Stimulated activated CD4-positive, alpha-beta T cell treated with anti-CD3 and anti-CD28 coated beads, Interleukin-4, amount 100 ng/mL, for 48 hours (primary cell): ENCODE data around the gene MYO5A.
"Not testable (repeated sequence)": the region's sequence is repeated elsewhere in the genome, so short reads cannot be mapped to it uniquely, and the experiment has no call there.

Experiments
- DNase-seq, 2 donors: peaks; one replicate each; pipeline ENCODE4 v3.0.0-alpha.2; 2020; ENCODE audit warnings: low read depth in 2 of 2

The MYO5A gene

DNA sequence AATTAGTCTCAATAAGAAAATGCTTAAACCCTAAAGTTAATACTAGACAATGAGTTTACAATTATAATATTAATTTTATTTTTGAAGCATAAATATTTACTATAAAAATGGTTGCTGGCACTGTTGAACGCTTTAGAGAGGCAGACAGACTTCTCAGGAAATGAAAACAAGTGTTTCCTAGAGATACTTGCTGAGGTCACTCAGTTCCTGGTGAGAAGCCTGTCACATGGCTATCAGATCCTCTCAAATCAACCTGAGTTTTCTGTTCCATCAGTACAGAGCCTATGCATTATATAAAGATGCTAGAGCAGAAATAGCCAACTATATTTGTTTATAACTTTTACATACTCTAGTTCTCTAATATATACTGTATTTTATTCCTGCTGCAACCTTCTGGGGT is 109.2 kb downstream of the MYO5A start:
- no peak for DNase-seq

DNA sequence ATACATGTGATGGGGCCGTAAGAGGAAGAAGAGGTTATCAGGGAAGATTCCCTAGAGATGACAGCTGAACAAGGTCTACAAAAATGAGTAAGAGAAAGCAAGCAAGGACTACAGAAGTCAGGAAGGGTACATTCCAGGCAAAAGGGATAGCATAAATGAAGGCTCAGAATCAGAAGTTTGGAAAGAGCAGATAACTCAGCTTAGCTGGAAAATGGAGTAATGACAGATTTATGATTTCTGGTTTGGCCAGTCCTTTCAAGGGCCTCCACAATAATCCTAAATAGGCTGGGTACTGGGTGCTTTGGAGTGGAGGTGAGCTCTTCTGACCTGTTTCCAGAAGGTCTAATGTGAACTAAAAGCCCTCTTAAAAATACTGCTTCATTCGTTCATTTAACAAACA is 110.7 kb downstream of the MYO5A start:
- DNase-seq = no peak

DNA sequence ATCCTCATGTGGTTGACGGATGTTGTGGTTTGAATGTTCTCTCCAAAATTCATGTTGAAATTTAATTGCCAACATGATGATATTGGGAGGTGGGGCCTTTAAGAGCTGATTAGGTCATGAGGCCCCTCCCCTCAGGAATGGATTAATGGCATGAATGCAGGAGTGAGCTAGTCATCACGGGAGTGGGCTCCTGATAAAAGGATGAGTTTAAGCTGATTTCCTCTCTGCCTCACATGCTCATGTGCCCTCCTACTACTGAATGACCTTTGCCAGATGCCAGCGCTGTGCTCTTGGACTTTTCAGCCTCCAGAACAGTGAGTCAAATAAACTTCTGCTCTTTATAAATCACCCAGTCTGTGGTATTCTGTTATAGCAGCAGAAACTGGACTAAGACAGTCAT is 111.2 kb downstream of the MYO5A start:
- no peak for DNase-seq

DNA sequence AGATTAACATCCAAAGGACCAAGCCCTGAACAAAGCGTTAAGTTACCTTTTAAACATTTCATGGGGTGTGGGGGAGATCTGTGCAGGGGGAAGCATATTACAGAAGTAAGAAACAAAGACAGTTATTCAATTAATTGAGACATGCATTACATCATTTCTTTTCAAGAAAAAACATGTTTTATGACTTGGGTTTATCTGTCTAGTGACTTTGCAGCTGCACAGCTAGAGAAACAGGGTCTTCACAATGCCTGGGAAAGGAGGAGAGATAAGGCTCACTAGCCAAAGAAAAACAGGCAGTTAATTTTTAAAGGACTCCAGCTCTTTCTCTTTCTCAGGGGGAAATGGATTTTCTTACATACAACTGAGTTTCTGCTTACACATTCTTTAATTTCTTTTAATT is 112.1 kb downstream of the MYO5A start:
- not testable (repeated sequence) for DNase-seq

DNA sequence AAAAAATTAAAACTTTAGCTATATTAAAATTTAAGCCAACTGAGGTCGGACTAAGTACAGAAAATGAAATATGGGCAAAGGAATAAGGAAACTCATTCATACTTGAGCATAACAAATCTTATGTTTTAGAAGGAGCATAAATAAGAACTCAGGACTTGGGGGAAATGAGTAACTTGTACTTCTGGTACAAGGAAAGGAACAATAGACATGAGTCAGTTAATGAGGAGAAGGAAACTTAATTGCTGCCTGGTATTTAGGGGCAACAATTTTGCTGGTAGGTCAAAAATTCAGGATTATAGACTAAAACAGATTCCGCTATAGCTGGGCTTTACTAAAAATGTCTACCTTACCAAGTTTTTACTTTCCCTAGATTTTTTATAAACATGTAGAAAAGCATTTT is 113.1 kb downstream of the MYO5A start:
- no peak for DNase-seq

DNA sequence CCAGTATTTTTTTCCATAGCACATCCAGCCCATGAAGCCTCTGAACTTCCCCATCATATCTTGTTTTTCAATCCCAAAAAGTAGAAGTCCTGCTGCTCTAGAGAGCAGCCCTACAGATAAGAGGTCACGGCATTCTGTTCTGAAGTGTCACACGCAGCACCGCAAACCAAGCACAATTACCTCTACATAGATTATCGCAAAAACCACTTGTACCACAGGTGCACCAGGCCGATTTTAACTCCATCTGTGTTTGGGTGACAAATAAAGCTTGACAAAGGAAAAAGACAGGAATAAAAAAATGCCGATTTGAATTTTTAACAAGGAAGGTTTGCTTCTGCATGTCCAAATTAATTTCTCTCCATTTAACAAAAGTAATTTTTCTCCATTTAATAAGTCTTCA is 113.7 kb downstream of the MYO5A start:
- DNase-seq = no peak

DNA sequence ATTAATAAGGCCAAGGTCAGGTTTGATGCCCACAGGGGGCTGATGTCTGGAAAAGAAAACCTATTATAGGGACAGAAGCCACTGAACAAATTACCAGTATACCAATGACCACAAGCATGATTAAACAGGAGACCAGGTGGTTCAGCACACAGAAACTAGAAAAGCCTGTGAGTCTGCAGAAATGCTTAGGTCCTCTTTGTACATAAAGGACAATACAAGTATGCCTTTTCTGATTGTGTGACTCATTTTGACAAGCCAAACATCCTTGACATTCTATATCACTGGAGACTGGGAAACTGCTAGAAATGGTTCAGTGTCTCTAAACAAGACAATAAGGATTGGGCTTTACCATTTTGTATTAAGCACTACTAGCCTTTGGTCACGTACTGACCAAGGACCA is 119.9 kb downstream of the MYO5A start:
- DNase-seq = no peak

DNA sequence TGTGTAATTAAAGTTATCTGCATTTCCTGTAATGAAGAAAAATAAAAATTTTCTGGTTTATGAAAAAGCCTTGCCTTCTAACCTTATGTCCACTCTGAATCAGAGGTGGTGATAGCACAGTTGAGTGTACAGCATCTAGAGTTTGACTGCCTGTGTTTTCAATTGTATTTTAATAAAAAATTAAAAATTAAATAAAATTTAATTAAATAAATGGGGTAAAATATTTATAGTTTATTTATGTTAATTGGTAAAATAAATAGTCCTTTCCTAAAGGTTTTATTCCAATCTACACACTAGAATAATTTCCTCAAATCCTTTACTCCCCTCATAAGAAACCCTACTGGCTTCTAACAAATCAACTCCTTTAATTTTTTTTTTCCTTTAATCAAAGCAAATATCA is 121.3 kb downstream of the MYO5A start:
- no peak for DNase-seq

DNA sequence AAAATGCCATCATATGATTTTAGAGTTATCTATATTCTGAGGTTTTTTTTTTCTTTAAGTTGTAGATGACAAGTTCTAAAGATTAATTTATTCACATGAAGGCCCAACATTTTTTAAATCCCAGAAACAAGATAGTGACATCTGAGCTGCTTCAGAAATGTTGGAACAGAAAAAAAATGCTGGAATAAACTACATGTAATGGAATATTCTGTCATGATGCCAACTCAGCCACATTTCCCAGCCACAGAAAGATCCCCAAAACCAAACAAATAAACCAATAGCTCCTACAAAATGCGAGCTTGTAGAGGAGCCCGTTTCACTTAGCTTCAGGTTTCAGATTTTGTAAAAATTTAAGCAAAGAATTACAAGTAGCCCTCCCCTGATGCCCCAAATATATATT is 122.1 kb downstream of the MYO5A start:
- no peak for DNase-seq

DNA sequence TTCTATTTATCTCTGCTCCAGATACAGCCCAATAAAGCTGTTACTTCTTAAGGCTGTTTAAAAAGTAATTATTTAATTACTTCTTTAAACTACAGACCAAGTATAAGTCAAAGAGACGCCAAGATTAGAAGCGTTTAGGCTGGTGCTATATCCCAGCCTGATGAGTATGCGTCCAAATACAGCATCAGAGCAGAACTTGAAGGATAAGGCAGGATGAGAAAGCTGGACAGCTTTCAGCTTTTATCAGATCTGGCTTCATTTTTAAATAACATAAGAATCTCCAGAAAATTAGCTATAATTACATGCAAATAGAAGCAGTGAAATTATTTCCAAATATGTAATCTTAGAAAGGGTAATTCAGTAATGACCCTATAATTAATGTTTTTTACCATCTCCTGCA is 122.8 kb downstream of the MYO5A start:
- no peak for DNase-seq

DNA sequence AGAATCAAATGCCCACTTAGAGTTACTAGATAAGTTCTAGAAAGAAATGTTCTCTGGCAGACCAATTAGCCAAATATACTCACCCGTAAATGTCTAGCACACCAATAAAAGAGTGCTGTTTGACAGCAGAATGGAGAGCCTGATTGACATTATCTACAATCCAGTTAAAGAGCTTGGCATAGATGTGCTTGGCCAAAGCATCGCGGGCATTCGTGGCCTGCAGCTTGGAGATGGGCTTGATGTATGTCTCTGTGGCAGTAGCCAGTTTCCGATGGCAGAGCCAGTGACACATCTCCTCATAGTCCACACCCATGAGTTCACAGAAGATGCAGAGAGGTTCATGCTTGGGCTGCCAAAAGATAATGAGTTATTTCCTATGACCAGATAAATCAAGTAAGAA is 131.6 kb downstream of the MYO5A start:
- no peak for DNase-seq

DNA sequence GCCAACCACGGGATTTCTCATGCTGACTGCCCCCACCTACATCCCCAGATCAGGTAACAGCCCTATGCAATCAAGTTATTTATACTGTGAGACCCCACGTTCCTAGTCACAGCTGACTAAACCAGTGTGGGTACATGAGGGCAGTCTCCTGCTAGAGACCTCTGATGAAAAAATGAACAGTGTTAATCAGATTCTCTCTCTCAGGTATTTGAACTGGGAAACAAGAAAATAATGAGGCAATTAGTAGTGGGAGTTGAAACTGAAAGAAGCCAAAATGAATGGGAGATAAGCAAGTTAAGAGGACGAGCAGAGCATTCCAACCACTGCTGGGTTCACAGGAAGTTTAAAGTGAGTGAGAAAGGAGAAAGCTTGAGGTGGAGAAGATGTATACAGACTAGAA is 134.6 kb downstream of the MYO5A start:
- DNase-seq = no peak

DNA sequence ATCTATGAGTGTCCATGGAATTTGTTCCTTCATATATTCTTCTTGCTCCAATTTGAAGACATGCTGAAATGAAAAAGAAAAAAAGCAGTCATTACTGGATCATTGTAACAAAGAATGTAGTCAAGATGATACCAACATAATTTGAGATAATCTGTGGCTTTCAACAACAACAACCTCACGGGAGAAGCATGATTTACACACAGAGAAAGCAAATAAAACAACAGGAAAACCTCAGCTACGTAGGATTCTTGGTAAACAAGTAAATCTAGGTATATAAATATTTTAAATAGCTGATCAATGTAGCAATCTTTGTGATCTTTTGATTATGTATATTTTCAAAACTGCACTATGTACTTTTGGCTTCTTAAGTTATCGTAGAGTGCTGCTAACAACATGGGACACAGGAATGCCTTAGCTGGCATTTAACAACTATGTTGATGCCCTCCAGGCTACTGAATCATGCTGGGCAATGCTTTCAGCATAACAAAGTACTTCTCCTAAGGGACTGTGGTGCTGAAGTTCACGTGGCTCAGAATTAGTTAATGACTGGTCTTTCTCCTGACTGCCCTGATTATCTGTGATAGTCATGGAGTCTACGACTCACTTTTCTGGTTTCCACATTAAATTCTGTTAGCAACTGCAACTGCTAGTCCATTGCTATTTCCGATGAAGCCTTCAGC is 136.5 kb downstream of the MYO5A start:
- DNase-seq = no peak

DNA sequence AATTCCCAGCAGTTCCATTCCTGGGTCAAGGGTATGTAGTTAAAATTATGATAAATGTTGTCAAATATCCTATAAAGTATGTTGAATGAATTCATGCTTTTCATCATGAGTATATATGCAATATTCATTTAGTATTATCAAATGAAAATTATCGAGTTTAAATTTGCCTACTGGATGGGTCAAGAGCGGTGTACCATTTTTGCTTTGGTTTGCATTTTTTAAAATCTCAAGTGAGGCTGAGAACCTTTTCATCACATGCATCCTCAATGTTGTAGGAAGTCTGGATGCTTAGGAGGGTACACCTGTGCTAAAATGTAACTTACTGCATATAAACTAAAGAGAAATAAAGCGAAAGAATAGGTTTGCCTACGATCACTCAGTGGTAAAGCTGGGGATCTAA is 137.6 kb downstream of the MYO5A start:
- DNase-seq = no peak

DNA sequence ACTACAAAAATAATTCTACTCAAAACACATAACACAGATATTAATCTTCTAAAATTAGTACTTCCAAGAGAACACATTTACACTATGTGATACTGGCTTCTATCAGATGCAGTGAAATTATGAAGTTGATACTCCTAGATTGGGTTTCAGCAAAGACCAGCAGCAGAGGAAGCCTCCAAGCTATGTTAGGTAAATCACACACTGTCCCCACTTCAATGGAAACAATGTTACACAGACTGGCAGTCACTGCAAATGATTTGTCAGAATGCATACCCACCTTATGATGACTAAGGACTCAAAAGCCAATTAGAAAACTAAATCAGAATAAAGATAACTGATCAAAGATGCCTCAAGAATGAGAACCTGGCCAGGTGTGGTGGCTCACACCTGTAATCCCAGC is 143.0 kb downstream of the MYO5A start:
- DNase-seq = no peak

DNA sequence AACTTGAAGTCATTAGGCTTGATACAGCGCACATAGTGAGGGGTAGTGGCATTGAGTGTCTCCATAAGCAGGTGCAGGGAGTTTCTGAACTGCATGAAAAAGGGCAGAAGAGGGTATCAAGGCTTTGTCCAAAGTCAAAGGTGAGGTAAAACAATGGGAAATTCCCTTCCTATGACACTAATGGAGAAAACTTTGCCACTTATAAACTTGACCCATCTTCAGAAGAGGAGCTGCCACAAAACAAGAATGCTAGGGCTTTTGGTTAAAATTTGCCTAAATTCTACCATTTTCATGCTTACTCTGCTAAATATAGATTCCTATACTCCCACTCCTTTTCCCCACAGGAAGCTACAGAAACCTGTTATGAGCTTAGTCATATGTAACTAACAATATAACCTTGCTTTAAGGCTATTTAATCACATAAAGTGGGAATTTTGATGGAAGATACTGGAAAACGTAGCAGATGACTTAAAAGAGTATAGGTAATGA is 145.5 kb downstream of the MYO5A start:
- no peak for DNase-seq

DNA sequence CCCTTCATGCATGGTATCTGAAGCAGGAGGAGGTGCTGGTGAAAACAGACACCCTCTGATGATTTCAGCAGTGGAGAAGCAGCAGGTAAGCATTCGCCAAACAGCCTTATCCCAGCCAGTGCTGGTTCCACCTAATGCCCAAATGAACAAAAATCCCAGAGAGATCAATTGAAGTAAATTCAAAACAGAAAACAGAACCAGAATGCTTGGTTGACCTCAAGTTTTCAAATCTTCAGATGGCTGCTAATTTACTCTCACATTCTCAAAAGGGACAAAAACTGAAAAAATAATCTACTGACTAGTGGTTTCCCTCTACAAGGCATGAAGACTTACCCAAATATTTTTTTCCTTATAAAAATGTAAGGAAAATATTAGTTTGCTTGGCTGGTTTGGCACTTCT is 146.0 kb downstream of the MYO5A start:
- no peak for DNase-seq

DNA sequence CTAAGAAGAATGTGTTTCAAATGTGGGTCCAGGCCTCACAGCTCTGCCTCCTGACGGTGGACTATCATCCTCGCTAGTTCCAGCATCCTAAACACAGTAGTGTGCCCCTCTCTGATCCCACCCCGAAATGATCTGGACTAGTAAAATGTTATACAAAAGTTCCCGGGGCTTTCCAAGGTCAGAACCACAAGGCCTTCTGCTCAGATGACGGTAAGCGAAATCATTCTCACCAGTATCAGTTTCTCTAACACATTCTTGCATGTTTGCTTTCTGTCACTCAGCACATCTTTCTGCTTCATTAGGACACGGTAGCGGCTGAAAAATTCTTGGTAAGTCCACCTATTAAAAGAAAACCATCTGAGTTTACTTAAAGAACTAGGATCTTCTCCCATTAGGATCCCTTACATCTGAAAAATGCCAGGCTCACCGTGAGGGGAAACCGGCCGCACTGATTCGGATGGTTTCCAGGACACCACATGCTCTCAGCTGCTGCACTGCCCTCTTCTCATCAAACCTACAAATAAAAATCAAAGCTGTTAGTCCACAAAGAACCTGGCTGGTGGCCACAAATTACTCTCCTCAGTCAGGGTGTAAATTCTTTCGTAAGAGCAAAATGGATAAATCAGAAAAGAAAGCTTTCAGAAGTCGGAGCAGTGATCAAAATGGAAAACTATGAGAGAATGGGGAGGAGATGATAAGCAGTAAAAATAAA is 149.1 kb downstream of the MYO5A start:
- no peak for DNase-seq

DNA sequence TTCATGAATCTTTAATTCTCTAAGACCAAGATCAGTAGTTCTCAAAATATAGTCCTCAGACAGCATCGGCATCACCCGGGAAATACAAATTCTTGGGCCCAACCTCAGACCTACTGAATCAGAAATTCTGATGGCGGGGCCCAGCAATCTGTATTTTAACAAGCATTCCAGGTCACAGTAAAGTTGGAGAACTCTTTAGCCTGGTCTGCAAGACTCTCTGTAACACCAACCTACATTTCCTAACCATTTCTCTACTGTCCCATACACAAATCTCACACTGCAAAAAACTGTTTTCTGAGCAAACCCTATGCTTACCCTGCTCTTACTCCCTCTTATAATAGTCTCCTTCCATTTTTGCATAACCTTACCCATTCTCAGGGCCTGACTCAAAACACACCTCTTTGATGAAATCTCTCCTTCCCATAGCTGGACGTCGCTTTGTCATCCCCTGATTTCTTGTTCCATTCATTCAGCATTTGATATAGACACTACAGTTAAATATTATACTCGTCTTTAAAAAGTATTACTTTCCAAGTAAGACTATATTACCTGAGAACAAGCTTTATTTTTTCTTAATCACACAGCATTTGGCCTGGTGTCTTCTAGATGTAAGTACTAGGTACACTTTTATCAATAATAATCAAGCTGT is 149.8 kb downstream of the MYO5A start:
- no peak for DNase-seq

DNA sequence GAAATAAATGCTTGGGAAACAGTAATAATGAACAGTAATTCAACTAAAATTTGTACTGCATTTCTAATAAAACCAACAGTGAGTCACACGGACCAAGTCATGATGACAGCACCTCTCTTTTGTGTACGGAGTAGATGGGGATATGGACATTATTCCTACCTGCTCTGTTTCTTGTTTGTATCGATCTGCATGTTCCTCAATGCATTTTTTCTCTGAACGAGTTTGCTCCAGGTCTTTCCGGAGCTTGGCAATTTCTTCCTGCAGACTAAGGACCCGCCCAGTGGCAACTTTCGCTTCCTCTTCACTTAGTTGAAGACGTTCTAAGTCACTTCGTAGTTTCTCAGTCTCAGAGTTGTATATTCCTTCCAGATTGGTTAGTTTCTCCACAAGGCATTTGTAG is 158.7 kb downstream of the MYO5A start:
- no peak for DNase-seq

DNA sequence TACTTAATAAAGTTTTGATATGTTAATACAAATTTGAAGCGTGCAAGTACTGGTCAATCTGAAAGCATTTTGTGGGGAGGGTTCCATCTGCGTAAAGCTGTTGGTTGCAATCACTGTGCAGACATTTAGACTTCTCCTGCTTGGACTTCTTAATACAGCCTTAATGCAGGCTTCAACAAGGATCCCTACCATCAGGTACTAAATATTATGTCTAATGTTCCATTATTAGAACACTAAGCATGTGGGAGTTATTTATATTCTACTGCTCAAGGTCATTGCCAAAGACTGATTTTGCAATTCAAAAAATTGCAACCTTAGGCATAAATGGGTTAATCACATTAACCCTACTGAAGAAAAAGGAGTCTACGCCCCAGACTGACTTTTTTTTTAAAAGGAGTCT is 159.2 kb downstream of the MYO5A start:
- DNase-seq = no peak

DNA sequence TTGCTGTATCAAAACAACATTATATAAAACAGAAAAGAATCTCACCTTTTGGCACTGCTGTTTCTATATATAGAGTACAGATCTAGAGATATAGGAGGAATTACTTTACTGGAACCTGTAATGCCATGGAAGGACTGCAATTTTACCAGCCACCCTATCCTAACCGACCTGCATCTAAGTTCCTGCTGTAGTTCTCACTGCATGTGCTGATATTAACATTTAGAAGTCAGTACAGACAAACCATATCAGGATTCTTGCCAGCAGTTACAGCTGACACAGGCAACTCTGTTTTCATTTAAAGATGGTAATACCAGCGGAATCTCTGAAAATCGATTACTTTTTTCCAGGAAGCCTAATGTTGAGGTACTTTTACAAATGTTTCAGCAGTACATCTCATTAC is 159.7 kb downstream of the MYO5A start:
- DNase-seq = no peak

DNA sequence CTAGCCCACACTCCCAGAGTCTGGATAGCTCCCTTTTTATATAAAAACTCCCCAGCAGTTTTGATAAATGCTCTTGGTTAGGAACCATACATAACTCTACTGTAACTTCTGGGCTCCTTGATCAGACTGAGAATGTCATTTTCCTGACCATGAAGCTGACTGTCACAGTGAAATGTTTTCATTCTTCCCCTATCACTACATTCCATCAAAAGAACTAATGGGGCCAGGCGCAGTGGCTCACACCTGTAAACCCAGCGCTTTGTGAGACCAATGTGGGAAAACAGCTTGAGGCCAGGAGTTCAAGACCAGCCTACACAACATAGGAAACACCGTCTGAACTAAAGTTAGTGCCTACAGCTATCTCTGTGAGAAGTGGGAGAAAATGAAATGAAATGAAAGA is 160.3 kb downstream of the MYO5A start:
- DNase-seq = no peak
